Activated gamma-delta T cell treated with anti-CD3 and anti-CD28 coated beads, Interleukin-2, amount 50 U/mL, for 16 hours (primary cell): Measurements from ENCODE around the gene POU4F3.
"Not testable (repeated sequence)": the region's sequence is repeated elsewhere in the genome, so short reads cannot be mapped to it uniquely, and the experiment has no call there.

Experiments
- DNase-seq: peaks from one replicate; pipeline ENCODE4 v3.0.0-alpha.2; 2020; ENCODE audit warnings: low read depth

POU4F3 gene, protein sequence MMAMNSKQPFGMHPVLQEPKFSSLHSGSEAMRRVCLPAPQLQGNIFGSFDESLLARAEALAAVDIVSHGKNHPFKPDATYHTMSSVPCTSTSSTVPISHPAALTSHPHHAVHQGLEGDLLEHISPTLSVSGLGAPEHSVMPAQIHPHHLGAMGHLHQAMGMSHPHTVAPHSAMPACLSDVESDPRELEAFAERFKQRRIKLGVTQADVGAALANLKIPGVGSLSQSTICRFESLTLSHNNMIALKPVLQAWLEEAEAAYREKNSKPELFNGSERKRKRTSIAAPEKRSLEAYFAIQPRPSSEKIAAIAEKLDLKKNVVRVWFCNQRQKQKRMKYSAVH

DNA sequence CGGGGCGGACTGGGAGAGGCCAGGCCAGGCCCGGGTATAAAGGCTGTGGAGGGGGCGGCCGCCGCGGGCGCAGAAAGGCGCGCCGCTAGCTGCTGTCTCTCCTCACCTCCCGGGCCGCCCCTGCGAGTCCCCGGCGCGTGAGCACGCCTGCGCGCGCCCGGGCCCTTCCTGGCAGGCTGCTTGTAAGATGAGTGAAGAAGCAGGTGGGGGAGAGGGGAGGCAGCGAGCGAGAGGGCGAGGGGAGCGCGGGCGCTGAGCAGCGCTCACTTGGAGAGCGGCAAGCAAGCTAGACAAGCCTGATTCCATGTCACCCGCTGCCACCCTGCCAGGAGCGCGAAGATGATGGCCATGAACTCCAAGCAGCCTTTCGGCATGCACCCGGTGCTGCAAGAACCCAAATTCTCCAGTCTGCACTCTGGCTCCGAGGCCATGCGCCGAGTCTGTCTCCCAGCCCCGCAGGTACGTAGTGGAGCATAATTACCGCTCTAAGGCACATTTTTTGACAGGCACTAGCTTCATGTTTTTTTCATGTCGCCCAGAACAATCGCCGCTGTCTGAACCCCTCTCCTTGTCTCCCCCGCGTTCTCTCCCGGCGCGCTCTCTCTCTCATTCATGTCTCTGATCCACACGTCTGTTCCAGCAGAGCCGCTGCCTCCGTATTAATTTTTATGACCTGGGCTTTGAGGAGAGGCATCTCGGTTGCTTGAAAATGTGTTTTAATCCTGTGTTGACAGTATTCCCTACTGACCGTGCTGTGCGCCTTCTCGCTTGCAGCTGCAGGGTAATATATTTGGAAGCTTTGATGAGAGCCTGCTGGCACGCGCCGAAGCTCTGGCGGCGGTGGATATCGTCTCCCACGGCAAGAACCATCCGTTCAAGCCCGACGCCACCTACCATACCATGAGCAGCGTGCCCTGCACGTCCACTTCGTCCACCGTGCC lies at the start of gene POU4F3:
Gene POU4F3, plus strand, starts transcription at position 66 of the 941 bp plus-strand sequence. Its CDS starts 274 bp downstream, at position 340.
- no peak for DNase-seq

DNA sequence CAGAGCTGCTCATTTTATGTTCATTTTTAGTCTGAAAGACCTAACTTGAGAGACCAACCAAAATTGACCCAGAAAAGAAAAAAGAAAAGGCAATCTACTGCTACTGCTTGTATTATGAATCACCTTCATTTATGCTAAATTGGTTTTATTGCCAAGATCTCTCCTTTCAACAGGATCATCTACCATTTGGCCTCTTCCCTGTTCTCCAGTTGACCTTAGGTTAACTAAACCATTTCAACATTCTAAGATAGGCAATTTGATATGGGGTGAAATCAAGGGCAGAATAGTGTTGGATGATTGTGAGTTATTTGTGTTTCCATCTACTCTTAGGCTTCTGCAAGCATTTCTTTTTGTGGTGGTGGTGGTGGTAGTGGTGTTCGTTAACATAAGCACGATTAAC lies 48.3 kb upstream of the POU4F3 start:
- no peak for DNase-seq

DNA sequence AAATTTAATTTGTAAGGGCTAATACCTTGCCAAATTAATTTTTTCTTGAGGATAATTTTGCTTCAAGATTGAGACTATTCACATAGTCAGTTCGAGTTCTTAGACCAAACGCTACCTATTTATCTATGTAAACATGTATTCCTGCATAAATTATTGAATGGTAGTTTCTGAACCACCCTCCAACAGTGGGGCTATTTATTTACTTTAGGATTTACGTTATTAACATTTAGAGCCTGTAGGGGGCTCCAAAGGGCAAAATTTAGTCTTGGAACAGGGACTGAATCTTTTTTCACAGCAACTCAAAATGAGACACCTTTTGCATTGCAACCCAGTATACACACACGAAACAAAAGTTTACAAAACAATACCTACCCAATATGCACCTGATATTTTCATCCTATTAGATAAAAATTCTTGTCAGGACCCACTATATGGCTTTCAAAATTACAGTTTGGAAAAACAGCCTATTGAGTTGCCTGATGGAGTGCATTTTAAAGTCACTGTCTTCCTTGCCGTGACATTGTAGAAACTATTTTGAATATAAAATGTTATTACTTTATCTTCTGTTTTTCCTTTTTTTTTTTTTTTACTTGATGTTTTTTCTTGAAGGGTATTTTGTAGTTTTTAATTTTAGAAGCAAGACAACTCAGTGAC lies 47.1 kb upstream of the POU4F3 start:
- DNase-seq = no peak

DNA sequence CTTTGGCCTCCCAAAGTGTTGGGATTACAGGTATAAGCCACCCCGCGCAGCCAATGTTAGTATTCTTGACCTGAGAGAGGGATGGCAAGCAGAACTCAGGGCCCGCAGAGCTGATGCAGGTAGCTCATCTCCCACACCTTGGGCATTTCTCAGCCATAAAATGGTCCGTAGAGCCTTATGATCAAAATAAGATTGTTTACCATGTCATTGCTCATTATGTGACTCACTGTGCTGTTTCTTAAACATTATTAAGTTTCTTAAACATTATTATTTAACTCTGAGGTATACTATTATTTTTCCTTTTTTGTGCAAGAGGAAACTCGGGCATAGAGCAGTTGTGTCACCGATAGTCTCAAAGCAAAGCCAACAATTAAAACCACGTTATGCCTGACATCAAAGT lies 42.4 kb upstream of the POU4F3 start:
- no peak for DNase-seq

DNA sequence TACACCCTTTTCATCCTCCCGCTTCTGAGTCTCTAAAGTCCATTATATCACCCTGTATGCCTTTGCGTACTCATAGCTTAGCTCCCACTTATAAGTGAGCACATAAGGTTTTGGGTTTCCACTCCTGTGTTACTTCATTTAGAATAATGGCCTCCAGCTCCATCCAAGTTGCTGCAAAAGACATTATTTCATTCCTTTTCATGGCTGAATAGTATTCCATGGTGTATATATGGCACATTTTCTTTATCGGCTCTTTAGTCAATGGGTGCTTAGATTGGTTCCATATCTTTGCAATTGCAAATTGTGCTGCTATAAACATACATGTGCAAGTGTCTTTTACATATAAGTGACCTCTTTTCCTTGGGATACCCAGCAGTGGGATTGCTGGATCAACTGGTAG lies 39.7 kb upstream of the POU4F3 start:
- not testable (repeated sequence) for DNase-seq

DNA sequence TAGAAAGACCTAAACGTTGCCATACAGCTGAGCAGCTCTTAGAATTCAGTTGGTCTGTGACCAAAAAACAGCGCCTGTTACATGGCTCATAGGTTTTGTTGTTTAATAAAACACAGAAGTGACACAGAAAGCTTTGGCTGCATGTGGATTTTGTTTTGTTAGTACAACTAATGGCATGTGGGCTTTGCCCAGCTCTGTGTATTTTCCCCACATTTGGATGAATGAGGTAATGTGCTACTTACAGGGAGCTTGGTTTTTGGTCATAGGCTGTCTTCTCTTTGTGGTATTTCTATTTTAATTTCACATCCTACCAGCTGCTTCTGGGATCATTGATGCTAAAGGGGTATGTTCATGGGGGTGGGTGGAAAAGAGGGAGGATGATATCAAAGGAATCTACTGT lies 37.0 kb upstream of the POU4F3 start:
- no peak for DNase-seq

DNA sequence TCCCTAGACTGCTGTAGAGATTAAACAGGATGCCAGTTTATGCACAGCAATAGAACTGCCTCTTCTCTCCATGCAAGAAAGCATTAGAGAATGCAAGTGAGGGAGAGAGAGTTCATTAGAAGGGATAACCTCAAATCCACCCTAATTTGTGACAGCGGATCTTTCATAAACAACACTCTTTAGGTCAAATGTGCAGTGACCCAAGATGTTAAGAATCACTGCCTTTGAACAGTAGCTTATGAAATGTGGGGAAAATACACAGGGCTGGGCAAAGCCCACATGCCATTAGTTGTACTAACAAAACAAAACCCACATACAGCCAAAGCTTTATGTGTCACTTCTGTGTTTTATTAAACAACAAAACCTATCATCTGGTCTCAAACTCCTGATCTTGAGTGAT lies 36.2 kb upstream of the POU4F3 start:
- no peak for DNase-seq

DNA sequence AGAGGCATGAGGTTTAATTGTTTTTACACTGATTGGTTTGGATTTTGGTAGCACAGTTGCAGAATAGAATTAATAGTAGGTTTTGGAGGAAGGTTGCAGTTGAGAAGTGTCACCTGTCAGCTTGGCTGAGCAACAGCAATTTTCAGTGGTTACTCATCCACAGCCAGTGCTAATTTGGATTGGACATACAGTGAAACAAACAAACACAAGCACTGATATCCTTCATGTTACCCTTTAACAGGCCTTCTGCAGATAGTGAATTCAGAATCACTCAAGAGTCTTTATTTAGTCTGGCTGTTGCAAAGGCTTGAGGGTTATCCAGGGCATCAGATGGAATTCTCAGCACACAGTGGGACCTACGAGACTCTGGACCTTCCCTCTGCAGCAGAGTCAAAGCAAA lies 31.8 kb upstream of the POU4F3 start:
- DNase-seq = no peak

DNA sequence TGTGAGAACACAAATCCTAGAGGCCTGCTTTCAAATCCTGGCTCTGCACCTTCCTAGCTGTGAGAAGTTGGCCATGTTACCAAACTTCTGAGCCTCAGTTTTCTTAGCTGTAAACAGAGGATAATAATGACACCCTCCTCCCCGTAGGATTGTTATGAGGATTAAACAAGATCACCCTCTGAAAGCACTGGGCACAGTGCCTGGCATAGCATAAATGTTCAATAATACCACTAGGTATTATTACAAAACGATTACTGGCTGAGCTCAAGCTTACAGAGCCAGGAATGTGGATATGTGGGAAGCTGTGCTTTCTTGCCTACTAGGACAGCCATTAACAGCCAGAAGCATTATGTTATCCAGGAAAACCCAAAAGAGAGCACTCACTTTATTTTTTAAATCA lies 30.8 kb upstream of the POU4F3 start:
- no peak for DNase-seq

DNA sequence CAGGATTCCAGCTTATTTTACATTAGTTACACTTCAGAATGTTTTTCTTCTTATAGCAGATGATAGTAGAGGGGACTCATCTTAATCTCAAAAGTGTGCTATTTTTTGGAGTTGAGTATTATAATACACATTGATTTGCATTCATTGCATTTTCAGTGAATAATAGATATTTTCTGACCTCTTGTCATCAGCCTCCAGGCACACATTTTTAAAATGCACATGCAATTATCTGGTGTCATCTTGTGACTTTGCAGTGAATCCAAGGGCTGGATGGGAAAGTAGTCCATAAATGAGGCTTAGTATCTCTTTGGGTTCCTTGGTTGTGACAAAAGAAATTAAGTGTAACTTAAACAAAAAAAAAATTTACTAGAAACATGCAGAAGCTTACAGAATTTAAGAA lies 28.1 kb upstream of the POU4F3 start:
- no peak for DNase-seq

DNA sequence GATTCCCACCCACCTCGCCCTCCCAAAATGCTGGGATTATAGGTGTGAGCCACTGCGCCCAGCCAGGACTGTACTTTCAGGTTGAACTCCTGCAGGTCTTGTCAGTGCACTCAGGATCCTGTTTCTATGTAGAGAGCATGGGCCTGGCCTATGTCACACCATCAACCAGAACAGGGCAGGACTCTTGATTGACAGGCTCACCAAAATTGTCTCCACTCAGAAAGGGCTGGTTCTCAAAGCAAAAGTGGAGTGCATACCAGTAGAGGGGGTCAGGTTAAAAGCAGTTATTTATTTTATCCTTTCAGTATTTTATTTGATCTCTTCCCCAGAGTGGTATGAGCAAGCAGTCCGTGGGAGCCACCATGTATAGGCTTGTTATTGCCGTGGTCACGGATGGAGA lies 27.4 kb upstream of the POU4F3 start:
- DNase-seq = no peak

DNA sequence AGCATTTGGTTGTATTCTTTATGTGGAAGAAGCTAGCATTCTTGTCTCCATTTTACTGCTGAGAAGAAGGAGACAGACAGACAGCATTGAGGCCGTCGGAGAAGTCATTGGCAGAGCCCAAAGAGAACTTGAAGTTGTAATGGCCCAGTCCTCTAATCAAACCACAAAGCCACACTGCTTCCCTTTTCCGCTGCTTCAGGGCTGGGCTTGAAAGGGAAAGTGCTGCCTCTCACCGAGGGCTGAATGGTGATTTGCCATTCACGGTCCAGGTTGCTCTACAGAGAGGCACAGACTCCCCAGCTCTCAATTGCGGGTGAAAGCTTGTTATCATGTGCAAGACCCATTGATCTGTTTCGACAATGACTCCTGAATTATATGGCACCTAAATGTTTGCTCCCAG lies 25.6 kb upstream of the POU4F3 start:
- DNase-seq = no peak

DNA sequence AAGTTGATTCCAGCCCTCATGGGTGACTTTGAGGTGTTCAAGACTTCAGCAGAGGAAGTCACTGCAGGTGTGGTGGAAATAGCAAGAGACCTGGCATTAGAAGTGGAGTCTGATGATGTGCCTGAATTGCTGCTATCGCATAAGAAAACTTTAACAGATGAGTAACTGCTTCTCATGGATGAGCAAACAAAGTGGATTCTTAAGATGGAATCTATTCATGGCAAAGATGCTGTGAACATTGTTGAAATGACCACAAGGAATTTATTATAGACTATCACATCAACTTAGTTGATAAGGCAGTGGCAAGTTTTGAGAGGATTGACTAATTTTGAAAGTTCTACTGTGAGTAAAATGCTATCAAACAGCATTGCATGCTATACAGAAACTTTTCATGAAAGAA lies 17.1 kb upstream of the POU4F3 start:
- DNase-seq = no peak

DNA sequence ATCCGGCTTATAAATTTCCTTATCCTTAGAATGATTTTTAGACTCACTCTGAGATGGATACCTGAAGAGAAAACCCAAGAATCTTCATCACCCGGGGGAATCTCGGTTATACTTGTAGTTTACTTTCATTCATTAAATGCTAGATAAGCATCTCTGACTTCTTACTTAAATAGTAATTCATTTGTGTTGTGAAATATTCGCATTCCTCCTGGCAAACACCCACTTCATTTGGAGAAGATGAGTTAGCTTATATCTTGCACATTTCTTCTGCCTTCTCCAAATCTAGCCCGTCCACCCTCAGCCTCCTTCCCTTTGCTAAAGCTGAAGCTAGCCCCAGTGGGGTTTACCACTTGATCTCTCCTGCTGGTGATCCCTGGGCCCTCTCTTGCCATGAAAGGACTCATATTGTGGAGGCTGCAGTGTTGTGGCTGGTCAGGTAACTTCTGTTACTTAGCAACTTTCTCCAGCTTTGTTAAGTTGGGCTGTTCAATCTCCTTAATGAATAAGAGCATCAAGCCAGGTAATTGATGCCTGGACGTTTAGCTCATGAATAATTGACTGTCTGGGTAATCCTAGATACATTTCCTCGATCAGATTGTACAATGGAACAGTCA lies 11.3 kb upstream of the POU4F3 start:
- no peak for DNase-seq

DNA sequence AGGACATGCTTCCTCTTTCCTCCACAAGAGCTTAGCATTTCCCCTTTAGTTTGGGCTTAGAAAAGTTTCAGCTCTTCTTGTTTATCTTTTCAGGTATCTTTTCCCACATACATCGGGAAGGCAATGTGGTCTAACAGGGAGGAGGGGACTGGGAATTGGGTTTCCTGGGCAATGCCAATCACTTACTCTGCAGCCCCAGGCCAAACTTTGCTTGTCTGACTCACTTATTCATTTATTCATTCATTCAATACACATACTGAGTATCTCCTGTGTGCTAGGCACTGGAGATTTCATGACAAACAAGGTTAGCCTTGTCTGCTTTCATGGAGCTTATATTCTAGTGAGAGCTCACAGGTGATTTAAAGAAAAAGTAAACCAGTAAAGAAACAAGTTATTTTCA lies 10.7 kb upstream of the POU4F3 start:
- DNase-seq = no peak

DNA sequence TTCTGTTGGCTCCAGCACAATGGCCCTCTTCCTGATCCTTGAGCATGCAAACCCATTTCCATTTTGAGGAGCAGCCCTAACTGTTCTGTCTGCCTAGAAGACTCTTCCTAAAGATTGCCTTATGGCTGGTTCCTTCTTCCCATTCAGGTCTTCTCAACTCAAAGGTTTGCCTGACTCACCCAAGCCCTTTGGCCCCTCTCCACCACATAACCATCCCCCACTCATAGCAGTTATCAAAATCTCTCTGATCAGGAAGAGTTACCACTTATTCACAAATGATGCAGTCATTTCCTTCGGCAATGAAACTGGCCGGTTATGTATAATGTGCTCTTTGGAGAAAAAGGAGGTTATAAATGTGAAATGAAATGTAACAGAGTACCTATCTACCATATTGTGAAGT lies 8.9 kb upstream of the POU4F3 start:
- DNase-seq = no peak

DNA sequence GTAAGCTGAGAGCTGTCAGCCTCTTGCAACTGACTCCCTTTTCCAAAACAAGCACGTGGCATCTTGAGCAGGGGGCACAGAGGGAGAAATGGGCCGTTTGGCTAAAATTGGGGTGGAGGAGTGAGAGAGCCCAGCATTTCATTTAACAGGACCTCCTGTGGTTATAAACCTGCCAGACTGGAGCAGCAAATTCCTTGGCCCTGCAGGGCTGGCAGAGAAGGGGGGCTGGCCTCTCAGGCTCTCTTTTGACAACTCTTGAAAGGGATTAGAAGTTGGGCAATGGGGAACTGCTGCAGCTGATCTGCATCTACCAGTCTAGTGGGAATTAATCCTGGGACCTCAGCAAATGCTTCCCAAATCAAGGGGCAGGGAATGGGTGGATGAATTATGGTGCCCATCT lies 7.2 kb upstream of the POU4F3 start:
- DNase-seq = no peak

DNA sequence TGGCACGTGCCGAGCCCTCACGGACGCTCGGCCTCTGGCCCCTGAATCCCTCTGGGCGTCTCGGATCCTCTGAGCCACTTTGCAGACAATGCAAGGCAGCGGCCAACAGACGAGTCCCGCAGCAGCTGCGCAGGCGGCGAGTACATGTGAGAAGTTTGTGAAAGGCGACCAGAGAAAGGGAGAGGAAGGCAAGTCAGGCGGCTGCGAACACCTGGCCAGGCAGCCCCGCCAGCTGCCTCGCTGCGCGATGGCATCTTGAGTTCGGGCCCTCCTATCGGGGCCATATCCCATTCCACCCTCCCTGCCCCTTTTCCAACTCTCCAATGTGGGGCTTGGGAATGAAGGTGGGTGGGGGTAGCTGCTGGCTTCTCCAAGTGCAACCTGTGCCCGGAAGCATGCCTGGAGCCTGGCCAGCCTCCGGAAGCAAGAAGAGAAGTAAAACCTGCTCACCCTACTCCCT lies 4.5 kb upstream of the POU4F3 start:
- no peak for DNase-seq

DNA sequence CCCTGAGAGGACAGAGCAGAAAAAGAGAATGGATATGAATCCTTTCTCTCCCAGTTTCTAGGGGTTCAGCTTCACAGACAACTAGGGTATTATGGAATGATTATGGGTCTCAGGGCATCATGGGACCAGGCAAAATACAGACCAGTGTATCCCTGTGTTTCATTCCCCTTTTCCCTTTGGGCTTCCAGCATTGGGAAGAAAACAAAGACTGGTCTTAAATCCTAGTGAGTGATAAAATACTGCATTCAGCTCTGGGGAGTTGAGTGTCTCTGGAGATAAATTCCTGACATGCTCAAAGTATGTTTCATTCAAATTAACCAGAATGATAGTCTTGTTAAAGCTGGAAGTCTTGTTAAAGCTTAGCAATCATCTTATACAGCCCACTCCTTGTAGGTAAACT lies 2.4 kb upstream of the POU4F3 start:
- DNase-seq = no peak

DNA sequence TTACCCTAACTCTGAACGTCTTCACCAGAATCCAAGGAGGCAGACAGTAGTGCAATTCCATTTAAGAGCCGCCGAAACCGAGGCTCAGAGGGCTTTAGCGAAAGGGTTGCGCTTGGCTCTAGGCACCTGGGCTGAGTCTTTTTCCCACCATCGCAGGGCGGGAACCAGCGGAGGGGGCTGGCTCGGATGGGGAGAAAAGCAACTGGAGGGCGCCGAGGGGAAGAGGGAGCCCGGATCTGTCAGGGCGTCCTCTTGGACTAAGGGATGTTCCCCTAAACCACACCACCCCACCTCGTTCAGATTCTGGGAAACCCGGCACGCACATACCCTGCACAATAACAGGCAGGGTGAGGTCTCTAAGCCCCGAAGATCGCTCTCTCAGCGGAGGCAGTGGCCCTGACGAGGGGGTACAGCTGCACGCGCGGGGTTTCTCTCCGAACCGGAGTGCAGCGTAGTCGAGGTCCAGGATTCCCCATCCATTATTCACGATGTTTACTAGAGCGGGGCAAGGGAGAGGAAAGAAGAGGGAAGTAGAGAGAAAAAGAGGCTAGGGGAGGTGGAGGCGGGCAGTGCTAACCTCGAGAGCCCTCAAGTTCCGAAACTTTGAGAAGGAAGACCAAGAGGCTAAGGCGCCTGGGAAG lies 1.3 kb upstream of the POU4F3 start:
- DNase-seq = no peak

DNA sequence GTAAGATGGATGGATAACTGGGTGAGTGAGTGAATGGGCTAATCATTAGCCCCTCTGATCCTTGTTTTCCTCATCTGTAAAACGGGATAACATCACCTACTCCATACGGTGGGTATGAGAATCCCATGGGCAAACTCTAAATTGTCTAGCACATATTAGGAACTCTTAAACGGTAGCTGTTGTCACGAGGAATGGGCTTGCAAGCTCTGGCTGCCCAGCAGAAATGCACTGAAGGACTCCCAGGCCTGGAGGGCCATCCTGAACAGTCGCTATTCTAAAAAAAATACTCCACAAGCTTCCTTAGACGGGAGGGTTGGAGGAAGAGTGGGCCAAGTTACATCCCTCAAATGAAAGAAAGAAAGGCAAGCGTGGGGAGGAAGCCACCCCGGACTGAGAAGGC lies 711 bp upstream of the POU4F3 start:
- DNase-seq = no peak

DNA sequence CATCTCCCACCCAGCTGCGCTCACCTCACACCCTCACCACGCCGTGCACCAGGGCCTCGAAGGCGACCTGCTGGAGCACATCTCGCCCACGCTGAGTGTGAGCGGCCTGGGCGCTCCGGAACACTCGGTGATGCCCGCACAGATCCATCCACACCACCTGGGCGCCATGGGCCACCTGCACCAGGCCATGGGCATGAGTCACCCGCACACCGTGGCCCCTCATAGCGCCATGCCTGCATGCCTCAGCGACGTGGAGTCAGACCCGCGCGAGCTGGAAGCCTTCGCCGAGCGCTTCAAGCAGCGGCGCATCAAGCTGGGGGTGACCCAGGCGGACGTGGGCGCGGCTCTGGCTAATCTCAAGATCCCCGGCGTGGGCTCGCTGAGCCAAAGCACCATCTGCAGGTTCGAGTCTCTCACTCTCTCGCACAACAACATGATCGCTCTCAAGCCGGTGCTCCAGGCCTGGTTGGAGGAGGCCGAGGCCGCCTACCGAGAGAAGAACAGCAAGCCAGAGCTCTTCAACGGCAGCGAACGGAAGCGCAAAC lies 1.1 kb downstream of the POU4F3 start:
- no peak for DNase-seq
